ENCODE measurements around the gene PDZD2. TPM values are rescaled to one million over a fixed set of nuclear protein-coding genes. Genes with fewer than 3 reads are reported as not detected.

The PDZD2 gene
- total RNA-seq, 1 experiment from 2014 or later: not detected

DNA sequence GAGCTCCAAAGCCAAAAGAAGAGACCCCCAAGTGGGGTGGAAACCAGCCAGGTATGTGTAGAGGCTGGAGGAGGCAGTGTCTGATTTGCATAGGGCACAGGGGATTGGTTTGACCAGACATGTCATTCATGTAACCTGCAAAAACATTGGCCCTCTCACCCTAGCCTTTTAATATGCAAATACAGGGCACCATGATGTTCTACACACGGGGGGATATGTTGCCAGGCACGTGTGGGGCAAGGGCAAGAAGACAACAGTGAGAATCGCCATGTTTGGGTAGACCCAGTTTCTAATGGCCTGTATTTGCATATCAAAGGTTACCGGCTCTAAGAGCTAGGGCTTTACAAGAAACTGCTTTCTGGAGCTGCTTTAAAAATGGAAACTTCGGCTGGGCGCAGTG is 326.3 kb downstream of the PDZD2 start:
- H3K9me3 ChIP-seq (ENCODE audit: insufficient read depth, low read depth): no peaks in the 10 kb centered on the region
- H2AFZ ChIP-seq: no peak overlapping the region
- POLR2A ChIA-PET (ENCODE audit: unreplicated experiment): no interaction called here
- H3F3A ChIP-seq (ENCODE audit: insufficient read depth, low read depth): no peaks in the 10 kb centered on the region
- no TSS peak for BruUV-seq (replicated peaks)
- no peaks in the 10 kb centered on the region for H3K9me2 ChIP-seq (ENCODE audit: insufficient read depth)
- no peaks in the 10 kb centered on the region for H3K4me1 ChIP-seq (replicated peaks; ENCODE audit: insufficient read depth)
- H3K27me3 ChIP-seq (ENCODE audit: insufficient read depth, low read depth): peaks cover 94% of the 10 kb centered on the region
- no peak for DNase-seq
- H3K79me2 ChIP-seq (ENCODE audit: low read depth): no peaks in the 10 kb centered on the region
- CTCF ChIA-PET: no interaction called here
- H3K4me3 ChIP-seq: no peak overlapping the region
- TF ChIP-seq EZH2 (IDR thresholded peaks at IDR 0.05; ENCODE audit: low read depth): no peak
- TF ChIP-seq, protein P1, sequence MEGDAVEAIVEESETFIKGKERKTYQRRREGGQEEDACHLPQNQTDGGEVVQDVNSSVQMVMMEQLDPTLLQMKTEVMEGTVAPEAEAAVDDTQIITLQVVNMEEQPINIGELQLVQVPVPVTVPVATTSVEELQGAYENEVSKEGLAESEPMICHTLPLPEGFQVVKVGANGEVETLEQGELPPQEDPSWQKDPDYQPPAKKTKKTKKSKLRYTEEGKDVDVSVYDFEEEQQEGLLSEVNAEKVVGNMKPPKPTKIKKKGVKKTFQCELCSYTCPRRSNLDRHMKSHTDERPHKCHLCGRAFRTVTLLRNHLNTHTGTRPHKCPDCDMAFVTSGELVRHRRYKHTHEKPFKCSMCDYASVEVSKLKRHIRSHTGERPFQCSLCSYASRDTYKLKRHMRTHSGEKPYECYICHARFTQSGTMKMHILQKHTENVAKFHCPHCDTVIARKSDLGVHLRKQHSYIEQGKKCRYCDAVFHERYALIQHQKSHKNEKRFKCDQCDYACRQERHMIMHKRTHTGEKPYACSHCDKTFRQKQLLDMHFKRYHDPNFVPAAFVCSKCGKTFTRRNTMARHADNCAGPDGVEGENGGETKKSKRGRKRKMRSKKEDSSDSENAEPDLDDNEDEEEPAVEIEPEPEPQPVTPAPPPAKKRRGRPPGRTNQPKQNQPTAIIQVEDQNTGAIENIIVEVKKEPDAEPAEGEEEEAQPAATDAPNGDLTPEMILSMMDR (conservative IDR thresholded peaks at IDR 0.05): no peak
- no peaks in the 10 kb centered on the region for H3K36me3 ChIP-seq (ENCODE audit: low read depth)
- no peak overlapping the region for H3K4me2 ChIP-seq
- H3K27ac ChIP-seq: no peak overlapping the region
- intact Hi-C loops (cut with micrococcal nuclease; ENCODE audit: unreplicated experiment): no loop called here
- no peaks in the 10 kb centered on the region for H4K20me1 ChIP-seq (ENCODE audit: insufficient read depth)

DNA sequence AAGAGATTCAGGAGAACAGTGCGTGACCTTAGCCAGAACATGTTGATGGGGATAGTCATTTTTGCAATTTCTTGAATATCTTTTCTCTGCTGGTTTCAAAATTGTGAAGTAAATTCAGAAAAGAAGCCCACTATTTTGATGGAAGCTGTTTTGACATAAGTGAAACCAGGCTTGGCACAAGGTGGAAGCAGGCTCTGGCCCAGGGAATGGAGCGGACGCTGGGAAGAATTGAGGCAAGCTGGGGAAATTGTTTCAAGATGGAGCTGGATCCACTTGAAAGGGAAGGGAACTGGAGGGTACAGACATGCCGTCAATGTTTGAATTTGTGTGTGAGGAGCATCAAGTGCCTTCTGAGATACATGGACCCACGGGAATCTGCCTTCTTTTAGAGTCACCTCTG is 328.0 kb downstream of the PDZD2 start:
- H3K4me3 ChIP-seq: no peak overlapping the region
- no peaks in the 10 kb centered on the region for H3F3A ChIP-seq (ENCODE audit: insufficient read depth, low read depth)
- H4K20me1 ChIP-seq (ENCODE audit: insufficient read depth): no peaks in the 10 kb centered on the region
- no peaks in the 10 kb centered on the region for H3K79me2 ChIP-seq (ENCODE audit: low read depth)
- no peak overlapping the region for H3K4me2 ChIP-seq
- no peak overlapping the region for H2AFZ ChIP-seq
- H3K9me2 ChIP-seq (ENCODE audit: insufficient read depth): no peaks in the 10 kb centered on the region
- TF ChIP-seq EZH2 (IDR thresholded peaks at IDR 0.05; ENCODE audit: low read depth): no peak
- TF ChIP-seq, protein P1 (conservative IDR thresholded peaks at IDR 0.05): no peak
- H3K4me1 ChIP-seq (replicated peaks; ENCODE audit: insufficient read depth): no peaks in the 10 kb centered on the region
- no peaks in the 10 kb centered on the region for H3K9me3 ChIP-seq (ENCODE audit: insufficient read depth, low read depth)
- H3K36me3 ChIP-seq (ENCODE audit: low read depth): no peaks in the 10 kb centered on the region
- CTCF ChIA-PET: no interaction called here
- no peak for DNase-seq
- peaks cover 96% of the 10 kb centered on the region for H3K27me3 ChIP-seq (ENCODE audit: insufficient read depth, low read depth)
- intact Hi-C loops (cut with micrococcal nuclease; ENCODE audit: unreplicated experiment): no loop called here
- POLR2A ChIA-PET (ENCODE audit: unreplicated experiment): no interaction called here
- no TSS peak for BruUV-seq (replicated peaks)
- H3K27ac ChIP-seq: no peak overlapping the region

DNA sequence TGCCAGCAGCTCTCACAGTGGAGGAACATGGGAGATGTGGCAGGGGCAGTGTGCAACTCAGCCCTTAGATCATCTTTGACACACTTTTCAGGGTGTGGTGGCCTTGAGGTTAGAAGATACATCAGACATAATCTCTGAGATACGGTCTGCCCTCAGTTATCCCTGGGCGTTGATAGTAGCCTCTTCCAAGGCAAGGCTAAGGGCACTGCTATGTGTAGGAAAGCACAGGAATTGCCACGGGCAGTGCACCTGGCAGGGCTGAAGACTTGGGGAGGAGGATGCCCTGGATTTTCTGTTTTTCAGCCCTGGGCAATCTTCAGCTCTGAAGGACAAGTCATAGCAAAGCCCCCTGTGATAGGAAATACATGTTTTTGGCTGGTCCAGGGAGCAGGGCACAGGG is 328.5 kb downstream of the PDZD2 start:
- TF ChIP-seq, protein P1 (conservative IDR thresholded peaks at IDR 0.05): no peak
- no peak for TF ChIP-seq EZH2 (IDR thresholded peaks at IDR 0.05; ENCODE audit: low read depth)
- no peaks in the 10 kb centered on the region for H3K9me3 ChIP-seq (ENCODE audit: insufficient read depth, low read depth)
- H3K9me2 ChIP-seq (ENCODE audit: insufficient read depth): no peaks in the 10 kb centered on the region
- no peaks in the 10 kb centered on the region for H3K79me2 ChIP-seq (ENCODE audit: low read depth)
- peaks cover 95% of the 10 kb centered on the region for H3K27me3 ChIP-seq (ENCODE audit: insufficient read depth, low read depth)
- ChIA-PET POLR2A (ENCODE audit: unreplicated experiment) (no interaction called here), CTCF (no interaction called here)
- DNase-seq: no peak
- BruUV-seq (replicated peaks): no TSS peak
- no peaks in the 10 kb centered on the region for H3F3A ChIP-seq (ENCODE audit: insufficient read depth, low read depth)
- no peaks in the 10 kb centered on the region for H3K36me3 ChIP-seq (ENCODE audit: low read depth)
- H2AFZ ChIP-seq: no peak overlapping the region
- H3K4me2 ChIP-seq: no peak overlapping the region
- H3K4me3 ChIP-seq: no peak overlapping the region
- no peak overlapping the region for H3K27ac ChIP-seq
- H3K4me1 ChIP-seq (replicated peaks; ENCODE audit: insufficient read depth): no peaks in the 10 kb centered on the region
- intact Hi-C loops (cut with micrococcal nuclease; ENCODE audit: unreplicated experiment): no loop called here
- no peaks in the 10 kb centered on the region for H4K20me1 ChIP-seq (ENCODE audit: insufficient read depth)

Measured in PC-9 (cell line).